ENCODE measurements around the gene HEATR5A. TPM values are rescaled to one million over a fixed set of nuclear protein-coding genes. Genes with fewer than 3 reads are reported as not detected.

The HEATR5A gene
- total and polyA plus RNA-seq, 2 donors (not counting 1 experiment from before 2014, with no cell fraction given): 4.8 to 22.1 TPM

DNA sequence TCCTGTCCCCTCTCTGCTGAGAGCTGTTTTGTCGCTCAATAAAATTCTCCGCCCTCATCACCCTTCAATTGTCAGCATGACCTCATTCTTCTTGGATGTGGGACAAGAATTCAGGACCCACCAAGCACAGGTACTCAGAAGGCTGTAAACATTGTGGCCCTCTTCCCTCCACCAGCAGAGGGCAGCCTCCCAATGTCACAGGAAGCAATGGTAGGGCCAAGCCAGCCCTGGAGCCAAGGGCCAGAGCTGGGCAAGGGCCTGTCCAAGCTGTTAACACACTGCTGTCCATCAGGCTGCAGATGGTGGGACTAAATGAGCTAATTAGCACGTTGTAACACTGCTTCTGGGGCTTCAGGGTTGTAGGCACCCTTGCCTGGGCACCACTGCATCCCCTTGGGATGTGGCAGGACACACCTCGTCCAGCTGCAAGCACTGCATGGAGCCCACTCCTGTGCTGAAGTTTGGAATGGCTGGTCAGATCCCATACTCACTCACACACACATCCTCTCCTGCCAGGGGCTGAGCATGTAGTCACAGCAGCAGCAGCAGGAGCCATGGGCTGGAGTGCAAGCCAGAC is 150.1 kb downstream of the HEATR5A start:
- ChIA-PET POLR2A (no interaction called here), CTCF (interaction anchor here (0.6 kb wide), 1 partner anchor 16 kb away, joined by 5 read pairs; no protein-coding TSS in a partner anchor)
- H3K9me3 ChIP-seq (ENCODE audit: control extremely low read depth in 1 of 3, control insufficient read depth in 2 of 3, insufficient read depth in 1 of 3, low read length in 2 of 3): peaks cover 1 to 18% (median 7%) of the 10 kb centered on the region in 3 donors
- H3K4me1 ChIP-seq (ENCODE audit: control insufficient read depth in 2 of 2, insufficient read depth in 2 of 2, low read length in 2 of 2): no peaks in the 10 kb centered on the region
- H3K4me3 ChIP-seq (ENCODE audit: control extremely low read depth in 1 of 5, extremely low read depth in 1 of 5, insufficient read depth in 1 of 5, low read depth in 2 of 5, low read length in 4 of 5): no peak overlapping the region
- no peak overlapping the region for H3K9ac ChIP-seq (ENCODE audit: low read length)
- H3K4me2 ChIP-seq (replicated peaks; ENCODE audit: low read depth, low read length, poor library complexity, severe bottlenecking): no peak overlapping the region
- WGBS (ENCODE audit: insufficient coverage): 81% methylated on average over 4 of the region's 4 CpGs
- no peaks in the 10 kb centered on the region for H3K36me3 ChIP-seq (replicated peaks in 1 of 2; ENCODE audit: control extremely low read depth in 1 of 2, control insufficient read depth in 1 of 2, extremely low read depth in 1 of 2, insufficient read depth in 2 of 2, low read length in 1 of 2)
- H3K27me3 ChIP-seq (replicated peaks in 1 of 4; ENCODE audit: control extremely low read depth in 1 of 4, control insufficient read depth in 3 of 4, insufficient read depth in 4 of 4, low read length in 3 of 4): no peaks in the 10 kb centered on the region
- peaks cover 10% of the 10 kb centered on the region for H3K9me3 Mint-ChIP-seq (ENCODE audit: insufficient read depth)
- H3K27me3 Mint-ChIP-seq: no peaks in the 10 kb centered on the region
- no peak overlapping the region for H3K27ac ChIP-seq (ENCODE audit: low read length in 2 of 2)
- no peak overlapping the region for H3K27ac Mint-ChIP-seq
- H3K4me3 Mint-ChIP-seq: no peak overlapping the region
- H3K4me1 Mint-ChIP-seq: no peaks in the 10 kb centered on the region
- H3K79me2 ChIP-seq (ENCODE audit: control insufficient read depth, insufficient read depth, low read length): no peaks in the 10 kb centered on the region
- no peak for TF ChIP-seq EZH2 (IDR thresholded peaks at IDR 0.05; ENCODE audit: borderline replicate concordance, insufficient read depth, low read depth, low read length, poor library complexity, severe bottlenecking)
- TF ChIP-seq, protein P1, sequence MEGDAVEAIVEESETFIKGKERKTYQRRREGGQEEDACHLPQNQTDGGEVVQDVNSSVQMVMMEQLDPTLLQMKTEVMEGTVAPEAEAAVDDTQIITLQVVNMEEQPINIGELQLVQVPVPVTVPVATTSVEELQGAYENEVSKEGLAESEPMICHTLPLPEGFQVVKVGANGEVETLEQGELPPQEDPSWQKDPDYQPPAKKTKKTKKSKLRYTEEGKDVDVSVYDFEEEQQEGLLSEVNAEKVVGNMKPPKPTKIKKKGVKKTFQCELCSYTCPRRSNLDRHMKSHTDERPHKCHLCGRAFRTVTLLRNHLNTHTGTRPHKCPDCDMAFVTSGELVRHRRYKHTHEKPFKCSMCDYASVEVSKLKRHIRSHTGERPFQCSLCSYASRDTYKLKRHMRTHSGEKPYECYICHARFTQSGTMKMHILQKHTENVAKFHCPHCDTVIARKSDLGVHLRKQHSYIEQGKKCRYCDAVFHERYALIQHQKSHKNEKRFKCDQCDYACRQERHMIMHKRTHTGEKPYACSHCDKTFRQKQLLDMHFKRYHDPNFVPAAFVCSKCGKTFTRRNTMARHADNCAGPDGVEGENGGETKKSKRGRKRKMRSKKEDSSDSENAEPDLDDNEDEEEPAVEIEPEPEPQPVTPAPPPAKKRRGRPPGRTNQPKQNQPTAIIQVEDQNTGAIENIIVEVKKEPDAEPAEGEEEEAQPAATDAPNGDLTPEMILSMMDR (IDR thresholded peaks at IDR 0.05): no peak
- ATAC-seq (ENCODE audit: low read depth) (no peak), DNase-seq (no peak)
- no peaks in the 10 kb centered on the region for H4K20me1 ChIP-seq (ENCODE audit: control insufficient read depth, insufficient read depth, low read length, poor library complexity, severe bottlenecking)
- intact Hi-C loops (cut with micrococcal nuclease): no loop called here
- H2AFZ ChIP-seq (ENCODE audit: insufficient read depth, low read depth, low read length, poor library complexity, severe bottlenecking): no peak overlapping the region

GRCh38 chr14:31269634-31270195 is 150.6 kb downstream of the HEATR5A start:
- ATAC-seq (ENCODE audit: low read depth) (no peak), DNase-seq (no peak)
- TF ChIP-seq EZH2 (IDR thresholded peaks at IDR 0.05; ENCODE audit: borderline replicate concordance, insufficient read depth, low read depth, low read length, poor library complexity, severe bottlenecking): no peak
- TF ChIP-seq, protein P1 (IDR thresholded peaks at IDR 0.05): no peak
- Histone ChIP-seq H3K9me3 (ENCODE audit: control extremely low read depth in 1 of 3, control insufficient read depth in 2 of 3, insufficient read depth in 1 of 3, low read length in 2 of 3) (peaks cover 1 to 12% (median 7%) of the 10 kb centered on the region in 3 donors), H3K4me2 (replicated peaks; ENCODE audit: low read depth, low read length, poor library complexity, severe bottlenecking) (no peak overlapping the region), H2AFZ (ENCODE audit: insufficient read depth, low read depth, low read length, poor library complexity, severe bottlenecking) (no peak overlapping the region), H3K79me2 (ENCODE audit: control insufficient read depth, insufficient read depth, low read length) (no peaks in the 10 kb centered on the region), H3K36me3 (replicated peaks in 1 of 2; ENCODE audit: control extremely low read depth in 1 of 2, control insufficient read depth in 1 of 2, extremely low read depth in 1 of 2, insufficient read depth in 2 of 2, low read length in 1 of 2) (no peaks in the 10 kb centered on the region), H3K27me3 (replicated peaks in 1 of 4; ENCODE audit: control extremely low read depth in 1 of 4, control insufficient read depth in 3 of 4, insufficient read depth in 4 of 4, low read length in 3 of 4) (no peaks in the 10 kb centered on the region), H3K9ac (ENCODE audit: low read length) (no peak overlapping the region), H3K4me3 (ENCODE audit: control extremely low read depth in 1 of 5, extremely low read depth in 1 of 5, insufficient read depth in 1 of 5, low read depth in 2 of 5, low read length in 4 of 5) (no peak overlapping the region), H3K27ac (ENCODE audit: low read length in 2 of 2) (no peak overlapping the region), H4K20me1 (ENCODE audit: control insufficient read depth, insufficient read depth, low read length, poor library complexity, severe bottlenecking) (no peaks in the 10 kb centered on the region), H3K4me1 (ENCODE audit: control insufficient read depth in 2 of 2, insufficient read depth in 2 of 2, low read length in 2 of 2) (no peaks in the 10 kb centered on the region)
- ChIA-PET POLR2A (no interaction called here), CTCF (interaction anchor here (0.6 kb wide), 1 partner anchor 16 kb away, joined by 5 read pairs; no protein-coding TSS in a partner anchor)
- Mint-ChIP-seq H3K27ac (no peak overlapping the region), H3K27me3 (no peaks in the 10 kb centered on the region), H3K4me1 (no peaks in the 10 kb centered on the region), H3K4me3 (no peak overlapping the region), H3K9me3 (ENCODE audit: insufficient read depth) (peaks cover 10% of the 10 kb centered on the region)
- WGBS (ENCODE audit: insufficient coverage): 96% methylated on average over 3 of the region's 3 CpGs
- intact Hi-C loops (cut with micrococcal nuclease): no loop called here
